Astrocyte of the hippocampus (primary cell): ENCODE measurements around the gene MTLN.
A peak's percentile ranks its signal among the peaks of the same experiment; 100 is the strongest.
"Not testable (repeated sequence)": the region's sequence is repeated elsewhere in the genome, so short reads cannot be mapped to it uniquely, and the experiment has no call there.

Source experiments
- DNase-seq: peaks from one replicate; pipeline ENCODE4 v3.0.0; 2011; ENCODE audit warnings: low read depth, low spot score

Gene MTLN

DNA sequence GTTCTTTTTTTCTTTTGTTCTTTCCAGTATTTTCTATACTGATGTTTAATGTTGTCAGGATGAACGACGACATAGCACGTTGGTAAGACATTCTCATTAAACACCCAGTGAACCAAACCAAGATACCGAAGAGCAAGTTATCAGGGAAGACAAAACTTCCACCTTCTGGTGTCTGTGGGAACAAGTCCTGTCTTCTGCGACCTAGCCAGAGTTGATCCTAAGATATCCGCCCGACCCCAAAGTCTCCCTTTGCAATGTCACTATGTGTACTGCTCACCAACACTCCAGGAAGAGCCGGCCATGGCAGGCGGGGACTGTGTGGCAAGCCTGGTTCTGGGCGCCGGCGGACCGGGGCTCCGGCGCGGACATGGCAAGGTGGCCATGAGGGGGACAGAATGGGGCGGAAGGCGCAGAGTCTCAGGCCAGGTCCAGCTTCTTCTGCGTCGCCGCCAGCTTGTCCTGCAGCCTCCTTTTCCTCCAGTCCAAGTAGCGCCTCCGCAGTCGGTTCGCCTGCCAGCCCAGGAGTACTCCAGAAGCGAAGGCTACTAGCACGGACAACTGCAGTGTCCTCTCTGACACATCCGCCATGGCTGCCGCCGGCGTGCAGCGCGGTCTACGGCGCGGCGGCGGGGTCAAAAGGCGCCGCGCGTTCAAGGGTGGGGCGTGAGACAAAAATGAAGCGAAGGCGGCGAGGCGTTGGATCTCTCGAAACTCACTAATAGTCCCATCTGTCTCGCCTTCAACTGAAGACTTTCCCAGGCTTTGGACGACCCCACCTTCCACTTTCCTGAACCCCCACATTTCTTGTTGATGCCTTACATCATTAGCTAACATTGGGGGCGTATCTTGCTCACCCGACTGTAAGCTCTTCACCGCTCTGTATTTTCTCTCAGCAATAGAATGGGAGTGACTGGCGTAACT, at the start of gene MTLN:
Gene MTLN (minus strand): TSS at position 610 of the 921 bp plus-strand sequence. CDS start 22 bp downstream, at position 588.
- DNase-seq: peak; percentile 90

DNA sequence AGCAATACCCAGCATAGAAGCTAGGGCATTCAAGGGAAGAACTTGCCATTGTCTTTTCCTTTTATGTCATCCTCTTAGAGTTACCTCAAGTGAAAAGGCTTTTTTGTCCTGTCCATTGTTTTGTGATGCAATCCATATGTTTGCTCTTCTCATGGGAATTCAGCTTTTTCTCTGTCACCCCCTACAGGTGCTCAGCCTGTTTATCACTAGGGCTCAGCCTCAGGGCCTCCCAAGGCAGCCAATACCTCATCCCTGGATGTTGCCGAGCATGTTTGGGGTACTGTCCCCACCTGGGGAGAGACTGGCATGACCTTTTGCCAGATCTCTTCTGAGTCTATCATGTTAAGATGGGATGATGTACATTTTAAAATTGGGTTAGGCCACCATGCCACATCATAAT, 49.6 kb upstream of the MTLN start:
- DNase-seq: not testable (repeated sequence)

GRCh38 chr2:110248081-110248795, 35.9 kb upstream of the MTLN start:
- DNase-seq: peak; percentile 26

DNA sequence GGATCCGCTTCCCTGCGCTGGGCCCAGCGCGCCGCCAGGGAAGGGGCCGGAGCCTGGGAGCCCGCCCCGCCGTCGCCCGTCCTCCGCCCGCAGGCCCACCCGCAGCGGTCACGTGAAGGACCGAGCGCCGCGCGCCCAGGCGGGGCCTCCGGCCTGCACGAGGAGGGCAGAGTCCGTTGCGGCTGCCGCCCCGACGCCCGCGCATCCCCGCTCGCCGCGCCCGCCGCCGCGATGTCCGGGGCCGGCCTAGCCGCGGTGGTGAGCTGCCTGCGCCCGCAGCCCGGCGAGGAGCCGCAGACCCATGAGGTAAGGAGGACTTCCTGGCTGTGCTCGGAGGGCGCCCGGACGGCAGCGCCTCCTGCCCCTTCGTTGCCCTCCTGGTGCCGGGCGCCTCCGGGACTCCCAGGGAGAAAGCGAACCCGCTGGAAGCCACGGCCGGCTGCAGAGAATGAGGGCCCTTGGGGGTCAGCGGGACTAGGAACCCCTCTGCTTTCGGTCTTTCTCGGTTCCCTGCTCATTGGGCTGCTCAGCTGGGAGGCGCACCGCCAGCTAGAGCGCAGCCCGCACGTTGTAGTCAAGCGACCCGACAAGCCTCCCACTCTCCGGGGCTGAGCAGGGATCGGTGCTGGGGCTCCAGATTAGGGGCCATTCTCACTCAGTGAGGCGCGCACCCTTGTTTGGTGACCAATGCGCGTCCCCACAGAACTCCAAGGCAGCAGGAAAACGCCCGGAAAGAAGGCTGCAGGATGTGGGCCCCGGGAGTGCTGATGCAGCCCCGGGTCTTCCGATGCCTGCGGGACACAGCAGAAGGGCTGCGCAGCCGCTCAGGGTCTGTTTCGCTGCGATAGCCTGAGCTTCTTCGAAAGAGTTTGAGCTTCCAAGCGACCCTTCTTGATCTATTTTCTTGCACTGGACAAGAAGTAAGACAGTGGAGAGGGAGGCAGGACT, 33.4 kb upstream of the MTLN start:
- DNase-seq: not testable (repeated sequence)

GRCh38 chr2:110243283-110243682, 30.9 kb upstream of the MTLN start:
- not testable (repeated sequence) for DNase-seq

GRCh38 chr2:110234514-110234913, 22.2 kb upstream of the MTLN start:
- DNase-seq: not testable (repeated sequence)

DNA sequence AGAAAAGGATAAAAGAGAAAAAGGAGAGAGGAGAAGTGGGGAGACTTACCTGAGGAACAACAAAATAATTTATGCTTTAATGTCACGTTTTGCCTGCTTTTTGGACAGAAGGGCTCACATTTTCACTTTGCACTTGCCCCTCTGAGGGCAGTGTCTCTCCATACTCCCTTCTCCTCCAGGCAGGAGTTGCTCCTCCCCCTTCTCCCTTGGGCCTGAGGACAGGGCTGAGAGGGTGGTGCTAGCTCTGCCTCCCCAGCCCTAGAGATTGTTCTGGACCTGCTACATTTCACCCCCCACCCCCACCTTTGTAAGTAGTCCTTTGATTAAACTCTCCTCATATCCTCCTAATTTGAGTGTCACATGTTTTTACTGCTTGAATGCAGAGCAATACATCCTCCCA, 17.5 kb upstream of the MTLN start:
- not testable (repeated sequence) for DNase-seq

DNA sequence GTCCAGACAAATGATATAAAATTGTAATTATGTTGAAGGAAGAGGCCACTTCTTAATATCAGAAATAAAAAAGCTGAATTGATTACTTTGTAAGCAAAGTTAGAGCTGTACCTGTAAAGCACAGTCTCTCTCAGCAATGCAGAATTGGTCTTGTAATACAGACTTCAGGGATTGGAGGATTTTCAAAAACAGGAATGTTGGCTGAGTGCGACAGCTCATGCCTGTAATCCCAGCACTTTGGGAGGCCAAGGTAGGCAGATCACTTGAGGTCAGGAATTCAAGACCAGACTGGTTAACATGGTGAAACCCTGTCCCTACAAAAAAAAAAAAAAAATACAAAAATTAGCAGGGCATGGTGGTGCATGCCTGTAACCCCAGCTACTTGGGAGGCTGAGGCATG, 10.3 kb upstream of the MTLN start:
- DNase-seq: not testable (repeated sequence)

DNA sequence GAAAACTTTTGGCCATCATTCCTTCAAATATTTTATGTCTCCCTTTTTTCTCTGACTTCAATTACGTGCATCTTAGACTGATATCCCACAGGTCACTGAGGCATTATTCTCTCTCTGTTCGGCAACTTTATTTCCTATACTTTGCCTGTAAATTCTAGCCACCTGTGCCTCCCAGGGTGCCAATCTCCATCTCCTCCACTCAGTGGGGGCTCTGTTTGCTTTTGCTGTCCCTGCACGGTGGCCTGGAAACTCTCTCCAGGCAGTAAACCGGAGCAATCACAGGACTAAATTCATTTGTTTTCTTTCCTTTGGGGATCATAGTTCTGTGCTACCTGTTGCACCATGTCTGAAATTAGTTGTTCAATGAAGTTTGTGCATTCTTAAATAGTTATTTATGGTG, 9.6 kb upstream of the MTLN start:
- no peak for DNase-seq

- DNase-seq: no peak
These were observed 7.8 kb upstream of the MTLN start for GRCh38 chr2:110220190-110220564.

- peak; percentile 66 for DNase-seq
These were observed 7.3 kb upstream of the MTLN start for GRCh38 chr2:110219496-110220189.

DNA sequence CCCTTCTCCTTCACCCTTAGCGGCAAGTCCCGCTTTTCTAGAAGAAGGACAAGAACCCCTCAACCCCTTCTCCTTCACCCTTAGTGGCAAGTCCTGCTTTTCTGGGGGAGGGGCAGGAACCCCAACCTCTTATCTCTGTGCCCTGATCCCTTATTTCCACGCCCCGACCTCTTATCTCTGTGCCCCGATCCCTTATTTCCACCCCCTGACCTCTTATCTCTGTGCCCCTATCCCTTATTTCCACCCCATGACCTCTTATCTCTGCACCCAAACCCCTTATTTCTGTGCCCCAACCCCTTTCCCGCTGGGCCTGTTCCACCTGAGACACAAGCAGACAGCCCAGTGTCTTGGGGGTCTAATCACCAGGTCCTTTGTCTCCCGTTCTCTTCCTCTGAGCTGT, 6.5 kb upstream of the MTLN start:
- DNase-seq: not testable (repeated sequence)

DNA sequence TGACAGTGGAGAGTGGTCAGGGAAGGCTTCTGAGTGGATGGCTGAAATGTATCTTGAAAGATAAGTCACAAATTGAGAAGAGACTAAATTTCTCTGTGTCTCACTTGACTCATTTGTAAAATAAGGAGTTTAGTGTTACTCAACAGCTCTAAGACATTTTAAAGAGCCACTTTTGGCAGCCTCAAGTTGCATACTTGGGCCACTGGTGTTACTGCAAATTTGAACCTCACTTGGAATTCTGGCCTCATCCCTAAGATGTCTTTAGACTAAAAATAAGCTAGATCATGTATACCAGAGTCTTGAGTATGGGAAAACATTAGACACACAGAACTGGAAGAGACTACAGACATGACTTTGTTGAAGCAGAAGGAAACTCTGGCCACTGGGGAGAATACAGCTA, 4.5 kb upstream of the MTLN start:
- DNase-seq: no peak

GRCh38 chr2:110216199-110216598, 3.9 kb upstream of the MTLN start:
- DNase-seq: no peak

GRCh38 chr2:110215566-110216158, 3.3 kb upstream of the MTLN start:
- DNase-seq: no peak

- DNase-seq: no peak
These were observed 2.7 kb upstream of the MTLN start for GRCh38 chr2:110215091-110215490.

GRCh38 chr2:110213522-110213921, 1.2 kb upstream of the MTLN start:
- DNase-seq: not testable (repeated sequence)

DNA sequence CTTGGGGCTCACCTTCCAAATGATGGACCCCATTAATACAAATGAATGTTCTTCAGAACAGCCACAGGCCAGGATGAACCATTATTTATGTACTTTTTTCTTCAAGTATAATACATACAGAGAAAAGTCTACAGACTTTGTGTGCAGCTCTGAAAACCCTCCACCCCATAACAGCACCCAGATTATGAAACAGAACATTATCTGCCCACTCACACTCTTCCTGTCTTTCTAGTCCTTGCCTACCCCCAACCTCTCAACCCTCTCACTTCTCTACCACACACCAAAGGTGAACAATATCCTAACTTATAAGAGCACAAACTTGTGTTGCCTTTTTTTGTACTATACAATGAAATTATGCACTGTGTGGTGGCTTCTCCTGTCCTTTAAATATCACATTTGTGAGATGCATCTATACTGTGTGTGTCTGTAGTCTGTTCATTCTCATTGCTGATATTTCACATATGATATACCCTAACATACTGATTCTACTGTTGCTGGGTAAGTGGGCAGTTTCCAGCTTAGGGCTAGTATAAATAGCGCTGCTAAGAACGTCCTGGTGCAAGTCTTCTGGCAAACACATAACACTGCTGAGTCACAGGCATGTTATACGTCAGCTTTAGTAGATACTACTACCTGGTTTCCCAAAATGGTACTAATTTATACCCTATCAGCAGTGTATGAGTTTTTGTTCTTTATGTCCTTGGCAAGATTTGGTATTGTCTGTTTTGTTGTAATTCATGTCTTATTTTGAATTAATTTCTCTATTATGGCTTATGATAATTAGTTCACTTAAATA, 6.5 kb downstream of the MTLN start:
- DNase-seq: peak; percentile 14
